AG04450 (cell line): Measurements from ENCODE around the gene MEG3. TPM values are rescaled to one million over a fixed set of nuclear protein-coding genes. Genes with fewer than 3 reads are reported as not detected.
"Not testable (repeated sequence)": the region's sequence is repeated elsewhere in the genome, so short reads cannot be mapped to it uniquely, and the experiment has no call there.

Experiments used
- CTCF ChIA-PET: fragments of 300-600, 350-600 bp; formaldehyde crosslinking; extraction: SDS; loops from one replicate; lab custom pipeline; 2022; ENCODE audit warnings: antibody characterized with exemption, inconsistent platforms; lab: Charles Lee
- POLR2A ChIA-PET: fragments of 350-600 bp; formaldehyde crosslinking; extraction: SDS; loops from one replicate; lab custom pipeline; 2021; ENCODE audit warnings: antibody characterized with exemption, inconsistent platforms; lab: Yijun Ruan, JAX
- DNase-seq: peaks from one replicate; pipeline ENCODE4 v3.0.0-alpha.2; 2011; ENCODE audit warnings: low read depth, low spot score
- H3K27ac ChIP-seq: one replicate; pipeline ENCODE4 v1.5.1; 2012; ENCODE audit warnings: low read depth, low read length, control low read depth
- H3K27me3 ChIP-seq: one replicate; pipeline ENCODE4 v1.6.0; 2012; ENCODE audit warnings: low read length; ENCODE audit not compliant: control insufficient read depth, insufficient read depth
- H3K4me3 ChIP-seq: 2 replicates; pipeline ENCODE4 v1.5.1; 2011; ENCODE audit warnings: mild to moderate bottlenecking, low read depth, low read length, control low read depth
- H3K9me3 ChIP-seq: 2 replicates; pipeline ENCODE4 v1.5.1; 2012; ENCODE audit warnings: low read length; ENCODE audit not compliant: control insufficient read depth, insufficient read depth
- polyA plus RNA-seq: library from polyadenylated mRNA; depleted of rRNA; stranded (reverse); fragments of >200 nt; gene quantifications from 2 replicates; pipeline ENCODE4 v1.2.3, GENCODE V29; 2011
- TF ChIP-seq, protein P1 (sequence below): IDR thresholded peaks from 2 replicates; pipeline ENCODE4 v1.5.1; 2011; ENCODE audit warnings: low read depth, low read length, control low read depth, inconsistent platforms

The MEG3 gene
- polyA plus RNA-seq, 1 experiment = 310 TPM

DNA sequence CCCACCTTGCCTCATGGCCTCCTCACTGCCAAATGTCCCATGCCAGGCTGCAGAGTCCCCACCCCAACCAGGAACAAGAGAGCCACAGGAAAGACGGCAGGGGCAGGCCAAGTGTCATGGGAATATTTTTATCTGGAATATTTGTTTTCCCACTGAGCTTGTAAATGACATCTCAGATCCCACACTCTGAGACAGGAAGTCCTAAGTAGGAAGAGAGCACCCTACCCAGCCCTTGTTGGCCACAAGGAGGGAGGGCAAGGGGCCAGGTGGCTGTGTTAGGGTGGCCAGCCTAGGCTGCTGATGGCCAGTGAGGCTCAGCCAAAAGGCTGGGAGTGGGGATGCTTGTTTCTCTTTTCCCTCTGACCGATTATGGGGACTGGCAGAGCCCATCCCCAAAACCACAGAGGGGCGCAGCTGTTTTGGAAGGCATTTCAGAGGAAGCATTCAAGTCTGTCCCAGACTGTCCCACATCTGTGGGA, 7.7 kb upstream of the MEG3 start:
- H3K27ac ChIP-seq = no peak overlapping the region
- H3K9me3 ChIP-seq = no peaks in the 10 kb centered on the region; the same call in 1 of the 2 replicates
- ChIA-PET POLR2A (no interaction called here), CTCF (no interaction called here)
- no peak for DNase-seq
- no peak overlapping the region for H3K4me3 ChIP-seq
- TF ChIP-seq, protein P1, sequence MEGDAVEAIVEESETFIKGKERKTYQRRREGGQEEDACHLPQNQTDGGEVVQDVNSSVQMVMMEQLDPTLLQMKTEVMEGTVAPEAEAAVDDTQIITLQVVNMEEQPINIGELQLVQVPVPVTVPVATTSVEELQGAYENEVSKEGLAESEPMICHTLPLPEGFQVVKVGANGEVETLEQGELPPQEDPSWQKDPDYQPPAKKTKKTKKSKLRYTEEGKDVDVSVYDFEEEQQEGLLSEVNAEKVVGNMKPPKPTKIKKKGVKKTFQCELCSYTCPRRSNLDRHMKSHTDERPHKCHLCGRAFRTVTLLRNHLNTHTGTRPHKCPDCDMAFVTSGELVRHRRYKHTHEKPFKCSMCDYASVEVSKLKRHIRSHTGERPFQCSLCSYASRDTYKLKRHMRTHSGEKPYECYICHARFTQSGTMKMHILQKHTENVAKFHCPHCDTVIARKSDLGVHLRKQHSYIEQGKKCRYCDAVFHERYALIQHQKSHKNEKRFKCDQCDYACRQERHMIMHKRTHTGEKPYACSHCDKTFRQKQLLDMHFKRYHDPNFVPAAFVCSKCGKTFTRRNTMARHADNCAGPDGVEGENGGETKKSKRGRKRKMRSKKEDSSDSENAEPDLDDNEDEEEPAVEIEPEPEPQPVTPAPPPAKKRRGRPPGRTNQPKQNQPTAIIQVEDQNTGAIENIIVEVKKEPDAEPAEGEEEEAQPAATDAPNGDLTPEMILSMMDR = no peak
- H3K27me3 ChIP-seq = no peaks in the 10 kb centered on the region

DNA sequence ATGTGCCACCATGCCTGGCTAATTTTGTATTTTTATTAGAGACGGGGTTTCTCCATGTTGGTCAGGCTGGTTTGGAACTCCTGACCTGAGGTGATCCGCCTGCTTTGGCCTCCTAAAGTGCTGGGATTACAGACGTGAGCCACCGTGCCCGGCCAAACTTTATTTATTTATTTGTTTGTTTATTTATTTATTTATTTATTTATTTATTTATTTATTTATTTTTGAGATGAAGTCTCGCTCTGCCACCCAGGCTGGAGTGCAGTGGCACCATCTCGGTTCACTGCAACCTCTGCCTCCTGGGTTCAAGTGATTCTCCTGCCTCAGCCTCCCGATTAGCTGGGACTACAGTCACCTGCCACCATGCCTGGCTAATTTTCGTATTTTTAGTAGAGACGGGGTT, 7.0 kb upstream of the MEG3 start:
- POLR2A ChIA-PET, H3K27ac ChIP-seq, CTCF ChIA-PET, DNase-seq, H3K27me3 ChIP-seq, H3K9me3 ChIP-seq, H3K4me3 ChIP-seq: not testable (repeated sequence)

DNA sequence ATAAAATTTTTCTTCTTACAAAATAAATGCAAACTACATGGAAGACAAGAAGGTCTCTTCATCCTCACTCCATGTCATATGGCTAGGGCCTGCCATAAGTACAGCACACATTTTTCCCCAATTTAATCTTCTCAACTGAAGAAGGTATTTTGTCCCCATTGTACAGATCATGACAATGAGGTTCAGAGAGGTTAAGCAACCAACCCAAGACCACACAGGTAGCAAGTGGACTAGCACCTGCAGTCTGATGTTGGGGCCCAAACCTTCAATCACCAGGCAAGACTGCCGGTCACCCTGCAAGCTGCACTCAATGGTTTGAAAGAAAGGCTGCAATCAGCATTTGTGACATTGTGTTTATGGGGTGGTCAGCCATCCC, 6.5 kb upstream of the MEG3 start:
- Histone ChIP-seq H3K27ac (no peak overlapping the region), H3K27me3 (no peaks in the 10 kb centered on the region), H3K4me3 (no peak overlapping the region), H3K9me3 (no peaks in the 10 kb centered on the region; the same call in 1 of the 2 replicates)
- POLR2A ChIA-PET = no interaction called here
- TF ChIP-seq, protein P1 = no peak
- CTCF ChIA-PET = no interaction called here
- no peak for DNase-seq

DNA sequence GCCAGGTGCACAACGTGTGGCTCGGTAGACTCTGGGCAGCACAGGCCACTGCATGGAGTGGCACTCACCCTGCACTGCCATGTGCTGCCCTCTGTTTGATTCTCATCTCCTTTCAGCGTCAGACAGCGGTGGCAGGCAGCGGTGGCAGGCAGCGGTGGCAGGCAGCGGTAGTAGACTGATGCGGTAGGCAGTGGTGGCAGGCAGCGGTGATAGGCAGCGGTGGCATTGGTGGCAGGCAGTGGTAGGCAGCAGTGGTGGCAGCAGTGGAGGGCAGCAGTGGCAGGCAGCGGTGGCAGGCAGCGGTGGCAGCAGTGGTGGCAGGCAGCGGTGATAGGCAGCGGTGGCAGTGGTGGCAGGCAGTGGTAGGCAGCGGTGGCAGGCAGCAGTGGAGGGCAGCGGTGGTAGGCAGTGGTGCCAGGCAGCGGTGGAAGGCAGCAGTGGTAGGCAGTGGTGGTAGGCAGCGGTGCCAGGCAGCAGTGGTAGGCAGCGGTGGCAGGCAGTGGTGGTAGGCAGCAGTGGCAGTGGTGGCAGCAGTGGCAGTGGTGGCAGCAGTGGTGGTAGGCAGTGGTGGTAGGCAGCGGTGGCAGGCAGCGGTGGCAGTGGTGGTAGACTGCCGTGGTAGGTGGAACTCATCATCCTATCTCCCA, 6.0 kb upstream of the MEG3 start:
- TF ChIP-seq, protein P1 = no peak
- DNase-seq = no peak
- H3K27me3 ChIP-seq = no peaks in the 10 kb centered on the region
- H3K27ac ChIP-seq = no peak overlapping the region
- H3K9me3 ChIP-seq = peaks cover 5% of the 10 kb centered on the region; the same call in 1 of the 2 replicates
- POLR2A ChIA-PET = no interaction called here
- H3K4me3 ChIP-seq = no peak overlapping the region
- CTCF ChIA-PET = no interaction called here

DNA sequence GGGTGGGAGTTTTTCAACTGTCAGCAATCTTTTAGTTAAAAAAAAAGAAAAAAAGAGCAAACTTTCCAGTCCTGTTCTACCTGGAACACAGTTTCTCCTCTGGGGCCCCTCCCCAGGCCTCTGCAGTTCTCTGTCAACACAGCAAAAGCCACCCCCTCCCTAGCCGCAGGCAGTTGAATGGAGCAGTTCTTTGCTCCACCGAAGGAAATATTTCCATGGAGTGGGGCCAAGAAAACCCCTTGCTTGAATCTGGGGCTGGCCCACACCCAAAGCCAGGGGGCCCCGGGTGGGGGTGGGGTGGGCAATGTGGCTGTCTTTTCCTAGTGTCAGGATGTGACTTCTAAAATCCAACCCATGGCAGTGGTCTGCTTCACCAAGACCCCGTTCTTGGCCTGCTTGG, 5.0 kb upstream of the MEG3 start:
- TF ChIP-seq, protein P1 = no peak
- POLR2A ChIA-PET = no interaction called here
- H3K27ac ChIP-seq = no peak overlapping the region
- H3K27me3 ChIP-seq = no peaks in the 10 kb centered on the region
- CTCF ChIA-PET = no interaction called here
- no peak for DNase-seq
- H3K9me3 ChIP-seq = peaks cover 13% of the 10 kb centered on the region
- H3K4me3 ChIP-seq = no peak overlapping the region
